ENCODE data around the gene WDFY4. TPM values are rescaled to one million over a fixed set of nuclear protein-coding genes. Genes with fewer than 3 reads are reported as not detected.

WDFY4 gene
- total RNA-seq, 1 experiment from 2014 or later = 0.23 TPM

GRCh38 chr10:48701139-48701901 lies 16.6 kb downstream of the WDFY4 start:
- no peaks in the 10 kb centered on the region for H3K9me3 ChIP-seq (ENCODE audit: control insufficient read depth, insufficient read depth, low read depth, low read length)
- peaks cover 16% of the 10 kb centered on the region for H3K27me3 ChIP-seq (ENCODE audit: control insufficient read depth, insufficient read depth, low read length)
- ChIA-PET POLR2A (no interaction called here), CTCF (no interaction called here)
- in situ Hi-C loops (cut with HindIII; ENCODE audit: low pct_unique_long_range_greater_than_20kb, low sequenced_read_pairs) (no loop called here), intact Hi-C loops (cut with micrococcal nuclease; ENCODE audit: unreplicated experiment) (no loop called here)
- no TSS peak for BruUV-seq (replicated peaks)
- no peak for DNase-seq (ENCODE audit: low read depth, low spot score)
- no peak overlapping the region for H3K27ac ChIP-seq (ENCODE audit: low read length)
- no peaks in the 10 kb centered on the region for H3K36me3 ChIP-seq (ENCODE audit: control insufficient read depth, insufficient read depth, low read length)
- H3K4me3 ChIP-seq (ENCODE audit: low read depth in 2 of 2, low read length in 2 of 2) = no peak overlapping the region
- ATAC-seq = no peak
- no peaks in the 10 kb centered on the region for H3K4me1 ChIP-seq (ENCODE audit: control insufficient read depth, insufficient read depth, low read length)
- TF ChIP-seq SIN3A (IDR thresholded peaks at IDR 0.05; ENCODE audit: borderline replicate concordance, insufficient read depth, low read depth, low read length) = no peak
- no peak for TF ChIP-seq CTCF (IDR thresholded peaks at IDR 0.05)
- TF ChIP-seq, protein P1, sequence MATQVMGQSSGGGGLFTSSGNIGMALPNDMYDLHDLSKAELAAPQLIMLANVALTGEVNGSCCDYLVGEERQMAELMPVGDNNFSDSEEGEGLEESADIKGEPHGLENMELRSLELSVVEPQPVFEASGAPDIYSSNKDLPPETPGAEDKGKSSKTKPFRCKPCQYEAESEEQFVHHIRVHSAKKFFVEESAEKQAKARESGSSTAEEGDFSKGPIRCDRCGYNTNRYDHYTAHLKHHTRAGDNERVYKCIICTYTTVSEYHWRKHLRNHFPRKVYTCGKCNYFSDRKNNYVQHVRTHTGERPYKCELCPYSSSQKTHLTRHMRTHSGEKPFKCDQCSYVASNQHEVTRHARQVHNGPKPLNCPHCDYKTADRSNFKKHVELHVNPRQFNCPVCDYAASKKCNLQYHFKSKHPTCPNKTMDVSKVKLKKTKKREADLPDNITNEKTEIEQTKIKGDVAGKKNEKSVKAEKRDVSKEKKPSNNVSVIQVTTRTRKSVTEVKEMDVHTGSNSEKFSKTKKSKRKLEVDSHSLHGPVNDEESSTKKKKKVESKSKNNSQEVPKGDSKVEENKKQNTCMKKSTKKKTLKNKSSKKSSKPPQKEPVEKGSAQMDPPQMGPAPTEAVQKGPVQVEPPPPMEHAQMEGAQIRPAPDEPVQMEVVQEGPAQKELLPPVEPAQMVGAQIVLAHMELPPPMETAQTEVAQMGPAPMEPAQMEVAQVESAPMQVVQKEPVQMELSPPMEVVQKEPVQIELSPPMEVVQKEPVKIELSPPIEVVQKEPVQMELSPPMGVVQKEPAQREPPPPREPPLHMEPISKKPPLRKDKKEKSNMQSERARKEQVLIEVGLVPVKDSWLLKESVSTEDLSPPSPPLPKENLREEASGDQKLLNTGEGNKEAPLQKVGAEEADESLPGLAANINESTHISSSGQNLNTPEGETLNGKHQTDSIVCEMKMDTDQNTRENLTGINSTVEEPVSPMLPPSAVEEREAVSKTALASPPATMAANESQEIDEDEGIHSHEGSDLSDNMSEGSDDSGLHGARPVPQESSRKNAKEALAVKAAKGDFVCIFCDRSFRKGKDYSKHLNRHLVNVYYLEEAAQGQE (IDR thresholded peaks at IDR 0.05; ENCODE audit: insufficient read depth in 1 of 2, low read depth in 2 of 2, low read length in 1 of 2) = no peak
- no peak for TF ChIP-seq TCF7L2 (IDR thresholded peaks at IDR 0.05; ENCODE audit: low read depth, low read length)
- no peak for TF ChIP-seq POLR2AphosphoS5 (IDR thresholded peaks at IDR 0.05; ENCODE audit: low read depth, low read length)

GRCh38 chr10:48701941-48702340 lies 17.3 kb downstream of the WDFY4 start:
- Histone ChIP-seq H3K27ac (ENCODE audit: low read length) (no peak overlapping the region), H3K27me3 (ENCODE audit: control insufficient read depth, insufficient read depth, low read length) (peaks cover 20% of the 10 kb centered on the region), H3K4me3 (ENCODE audit: low read depth in 2 of 2, low read length in 2 of 2) (no peak overlapping the region), H3K9me3 (ENCODE audit: control insufficient read depth, insufficient read depth, low read depth, low read length) (no peaks in the 10 kb centered on the region), H3K4me1 (ENCODE audit: control insufficient read depth, insufficient read depth, low read length) (no peaks in the 10 kb centered on the region), H3K36me3 (ENCODE audit: control insufficient read depth, insufficient read depth, low read length) (no peaks in the 10 kb centered on the region)
- ChIA-PET POLR2A (no interaction called here), CTCF (no interaction called here)
- TF ChIP-seq TCF7L2 (IDR thresholded peaks at IDR 0.05; ENCODE audit: low read depth, low read length) = no peak
- no peak for TF ChIP-seq SIN3A (IDR thresholded peaks at IDR 0.05; ENCODE audit: borderline replicate concordance, insufficient read depth, low read depth, low read length)
- TF ChIP-seq POLR2AphosphoS5 (IDR thresholded peaks at IDR 0.05; ENCODE audit: low read depth, low read length) = no peak
- no peak for TF ChIP-seq CTCF (IDR thresholded peaks at IDR 0.05)
- TF ChIP-seq, protein P1 (IDR thresholded peaks at IDR 0.05; ENCODE audit: insufficient read depth in 1 of 2, low read depth in 2 of 2, low read length in 1 of 2) = no peak
- intact Hi-C loops (cut with micrococcal nuclease; ENCODE audit: unreplicated experiment) = no loop called here
- no TSS peak for BruUV-seq (replicated peaks)
- in situ Hi-C loops (cut with HindIII; ENCODE audit: low pct_unique_long_range_greater_than_20kb, low sequenced_read_pairs) = no loop called here
- no peak for ATAC-seq
- no peak for DNase-seq (ENCODE audit: low read depth, low spot score)
